ENCODE results near the gene DOCK9. TPM values are rescaled to one million over a fixed set of nuclear protein-coding genes. Genes with fewer than 3 reads are reported as not detected.

Gene DOCK9
- total and polyA plus RNA-seq, 2 donors (not counting 3 experiments of a cell fraction or from before 2014, with no cell fraction given) = 147 to 323 TPM

GRCh38 chr13:98819382-98820010 lies 158.4 kb downstream of the DOCK9 start:
- Histone ChIP-seq H3K9me3 (replicated peaks; ENCODE audit: control insufficient read depth, insufficient read depth, low read length) (no peaks in the 10 kb centered on the region), H4K20me1 (replicated peaks; ENCODE audit: control insufficient read depth, extremely low read depth, insufficient read depth, low read length) (no peaks in the 10 kb centered on the region), H3K27ac (ENCODE audit: insufficient read depth, low read depth, low read length) (no peak overlapping the region), H3K4me2 (ENCODE audit: insufficient read depth, low read length) (no peak overlapping the region), H3K36me3 (ENCODE audit: control insufficient read depth in 2 of 2, extremely low read depth in 1 of 2, insufficient read depth in 2 of 2, low read length in 2 of 2) (peaks cover 30 to 45% of the 10 kb centered on the region in 2 experiments), H3K27me3 (ENCODE audit: control insufficient read depth in 2 of 2, insufficient read depth in 2 of 2, low read length in 2 of 2) (no peaks in the 10 kb centered on the region), H3K9me1 (replicated peaks; ENCODE audit: control insufficient read depth, extremely low read depth, insufficient read depth, low read length) (no peaks in the 10 kb centered on the region), H3K9ac (replicated peaks; ENCODE audit: extremely low read depth, insufficient read depth, low read length) (no peak overlapping the region), H3K4me3 (replicated peaks in 1 of 3; ENCODE audit: insufficient read depth in 1 of 3, low read depth in 1 of 3, low read length in 3 of 3) (no peak overlapping the region), H2AFZ (ENCODE audit: low read depth, low read length) (no peak overlapping the region), H3K4me1 (ENCODE audit: control insufficient read depth, extremely low read depth, insufficient read depth, low read length) (peaks cover 24% of the 10 kb centered on the region), H3K79me2 (ENCODE audit: control insufficient read depth, insufficient read depth, low read length) (no peaks in the 10 kb centered on the region)
- FAIRE-seq = peak; percentile 12
- CTCF ChIA-PET = interaction anchor here (2.3 kb wide), 1 partner anchor 21 kb away, joined by 7 read pairs; no protein-coding TSS in a partner anchor
- TF ChIP-seq POLR2A (IDR thresholded peaks at IDR 0.05; ENCODE audit: low read depth, low read length) (no peak), JUN (IDR thresholded peaks at IDR 0.05; ENCODE audit: borderline replicate concordance, insufficient read depth, insufficient read length, low read depth) (no peak), POLR2AphosphoS5 (IDR thresholded peaks at IDR 0.05; ENCODE audit: insufficient read depth, low read depth, low read length) (no peak)
- TF ChIP-seq, protein P1, sequence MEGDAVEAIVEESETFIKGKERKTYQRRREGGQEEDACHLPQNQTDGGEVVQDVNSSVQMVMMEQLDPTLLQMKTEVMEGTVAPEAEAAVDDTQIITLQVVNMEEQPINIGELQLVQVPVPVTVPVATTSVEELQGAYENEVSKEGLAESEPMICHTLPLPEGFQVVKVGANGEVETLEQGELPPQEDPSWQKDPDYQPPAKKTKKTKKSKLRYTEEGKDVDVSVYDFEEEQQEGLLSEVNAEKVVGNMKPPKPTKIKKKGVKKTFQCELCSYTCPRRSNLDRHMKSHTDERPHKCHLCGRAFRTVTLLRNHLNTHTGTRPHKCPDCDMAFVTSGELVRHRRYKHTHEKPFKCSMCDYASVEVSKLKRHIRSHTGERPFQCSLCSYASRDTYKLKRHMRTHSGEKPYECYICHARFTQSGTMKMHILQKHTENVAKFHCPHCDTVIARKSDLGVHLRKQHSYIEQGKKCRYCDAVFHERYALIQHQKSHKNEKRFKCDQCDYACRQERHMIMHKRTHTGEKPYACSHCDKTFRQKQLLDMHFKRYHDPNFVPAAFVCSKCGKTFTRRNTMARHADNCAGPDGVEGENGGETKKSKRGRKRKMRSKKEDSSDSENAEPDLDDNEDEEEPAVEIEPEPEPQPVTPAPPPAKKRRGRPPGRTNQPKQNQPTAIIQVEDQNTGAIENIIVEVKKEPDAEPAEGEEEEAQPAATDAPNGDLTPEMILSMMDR (IDR thresholded peaks at IDR 0.05; ENCODE audit: extremely low read depth in 1 of 2, insufficient read depth in 1 of 2, low read depth in 1 of 2, low read length in 2 of 2) = no peak
- no TSS peak for BruUV-seq (replicated peaks)
- no peak for DNase-seq (ENCODE audit: low read depth, low spot score)
- dilution Hi-C loops (cut with MboI; ENCODE audit: extremely low pct_ligation_motif_present, low sequenced_read_pairs) = no loop called here
- intact Hi-C loops (cut with micrococcal nuclease) = no loop called here
- POLR2A ChIA-PET = no interaction called here

- POLR2A ChIA-PET = no interaction called here
- FAIRE-seq = no peak
- Histone ChIP-seq H2AFZ (ENCODE audit: low read depth, low read length) (no peak overlapping the region), H3K9me1 (replicated peaks; ENCODE audit: control insufficient read depth, extremely low read depth, insufficient read depth, low read length) (no peaks in the 10 kb centered on the region), H3K27me3 (ENCODE audit: control insufficient read depth in 2 of 2, insufficient read depth in 2 of 2, low read length in 2 of 2) (no peaks in the 10 kb centered on the region), H3K36me3 (ENCODE audit: control insufficient read depth in 2 of 2, extremely low read depth in 1 of 2, insufficient read depth in 2 of 2, low read length in 2 of 2) (peaks cover 19 to 31% of the 10 kb centered on the region in 2 experiments), H3K4me2 (ENCODE audit: insufficient read depth, low read length) (no peak overlapping the region), H3K4me1 (ENCODE audit: control insufficient read depth, extremely low read depth, insufficient read depth, low read length) (peaks cover 5% of the 10 kb centered on the region), H4K20me1 (replicated peaks; ENCODE audit: control insufficient read depth, extremely low read depth, insufficient read depth, low read length) (no peaks in the 10 kb centered on the region), H3K79me2 (ENCODE audit: control insufficient read depth, insufficient read depth, low read length) (no peaks in the 10 kb centered on the region), H3K4me3 (replicated peaks in 1 of 3; ENCODE audit: insufficient read depth in 1 of 3, low read depth in 1 of 3, low read length in 3 of 3) (no peak overlapping the region), H3K9ac (replicated peaks; ENCODE audit: extremely low read depth, insufficient read depth, low read length) (no peak overlapping the region), H3K27ac (ENCODE audit: insufficient read depth, low read depth, low read length) (no peak overlapping the region), H3K9me3 (replicated peaks; ENCODE audit: control insufficient read depth, insufficient read depth, low read length) (no peaks in the 10 kb centered on the region)
- BruUV-seq (replicated peaks) = no TSS peak
- dilution Hi-C loops (cut with MboI; ENCODE audit: extremely low pct_ligation_motif_present, low sequenced_read_pairs) = no loop called here
- TF ChIP-seq MYC (IDR thresholded peaks at IDR 0.05; ENCODE audit: low read depth, low read length) (no peak), POLR2AphosphoS5 (IDR thresholded peaks at IDR 0.05; ENCODE audit: insufficient read depth, low read depth, low read length) (no peak), EZH2 (IDR thresholded peaks at IDR 0.05; ENCODE audit: borderline replicate concordance, low read depth, low read length, severe bottlenecking) (no peak), FOS (IDR thresholded peaks at IDR 0.05; ENCODE audit: borderline replicate concordance, insufficient read depth, low read length) (no peak)
- CTCF ChIA-PET = interaction anchor here (2.3 kb wide), 1 partner anchor 10 kb away, joined by 6 read pairs; no protein-coding TSS in a partner anchor
- DNase-seq (ENCODE audit: low read depth, low spot score) = no peak
- intact Hi-C loops (cut with micrococcal nuclease) = no loop called here
Observed at GRCh38 chr13:98816406-98816805, 161.5 kb downstream of the DOCK9 start.

Measured in endothelial cell of umbilical vein (primary cell).